GM12875 (cell line): ENCODE data around the gene TEDDM1.

Experiments used
- H3K4me3 ChIP-seq: one replicate; pipeline ENCODE4 v1.5.1; 2011; ENCODE audit warnings: low read depth, low read length, control low read depth
- TF ChIP-seq, protein P1 (sequence below): IDR thresholded peaks from 2 replicates; pipeline ENCODE4 v1.5.1; 2011; ENCODE audit warnings: low read depth, mild to moderate bottlenecking, control low read depth, inconsistent platforms, low read length, moderate library complexity, borderline replicate concordance; ENCODE audit not compliant: insufficient read depth

Gene TEDDM1

GRCh38 chr1:182387566-182387965 is 12.9 kb downstream of the TEDDM1 start:
- TF ChIP-seq, protein P1, sequence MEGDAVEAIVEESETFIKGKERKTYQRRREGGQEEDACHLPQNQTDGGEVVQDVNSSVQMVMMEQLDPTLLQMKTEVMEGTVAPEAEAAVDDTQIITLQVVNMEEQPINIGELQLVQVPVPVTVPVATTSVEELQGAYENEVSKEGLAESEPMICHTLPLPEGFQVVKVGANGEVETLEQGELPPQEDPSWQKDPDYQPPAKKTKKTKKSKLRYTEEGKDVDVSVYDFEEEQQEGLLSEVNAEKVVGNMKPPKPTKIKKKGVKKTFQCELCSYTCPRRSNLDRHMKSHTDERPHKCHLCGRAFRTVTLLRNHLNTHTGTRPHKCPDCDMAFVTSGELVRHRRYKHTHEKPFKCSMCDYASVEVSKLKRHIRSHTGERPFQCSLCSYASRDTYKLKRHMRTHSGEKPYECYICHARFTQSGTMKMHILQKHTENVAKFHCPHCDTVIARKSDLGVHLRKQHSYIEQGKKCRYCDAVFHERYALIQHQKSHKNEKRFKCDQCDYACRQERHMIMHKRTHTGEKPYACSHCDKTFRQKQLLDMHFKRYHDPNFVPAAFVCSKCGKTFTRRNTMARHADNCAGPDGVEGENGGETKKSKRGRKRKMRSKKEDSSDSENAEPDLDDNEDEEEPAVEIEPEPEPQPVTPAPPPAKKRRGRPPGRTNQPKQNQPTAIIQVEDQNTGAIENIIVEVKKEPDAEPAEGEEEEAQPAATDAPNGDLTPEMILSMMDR = no peak
- H3K4me3 ChIP-seq = no peak overlapping the region

- no peak overlapping the region for H3K4me3 ChIP-seq
- TF ChIP-seq, protein P1 = no peak
Measured at GRCh38 chr1:182386980-182387379, 13.5 kb downstream of the TEDDM1 start.

DNA sequence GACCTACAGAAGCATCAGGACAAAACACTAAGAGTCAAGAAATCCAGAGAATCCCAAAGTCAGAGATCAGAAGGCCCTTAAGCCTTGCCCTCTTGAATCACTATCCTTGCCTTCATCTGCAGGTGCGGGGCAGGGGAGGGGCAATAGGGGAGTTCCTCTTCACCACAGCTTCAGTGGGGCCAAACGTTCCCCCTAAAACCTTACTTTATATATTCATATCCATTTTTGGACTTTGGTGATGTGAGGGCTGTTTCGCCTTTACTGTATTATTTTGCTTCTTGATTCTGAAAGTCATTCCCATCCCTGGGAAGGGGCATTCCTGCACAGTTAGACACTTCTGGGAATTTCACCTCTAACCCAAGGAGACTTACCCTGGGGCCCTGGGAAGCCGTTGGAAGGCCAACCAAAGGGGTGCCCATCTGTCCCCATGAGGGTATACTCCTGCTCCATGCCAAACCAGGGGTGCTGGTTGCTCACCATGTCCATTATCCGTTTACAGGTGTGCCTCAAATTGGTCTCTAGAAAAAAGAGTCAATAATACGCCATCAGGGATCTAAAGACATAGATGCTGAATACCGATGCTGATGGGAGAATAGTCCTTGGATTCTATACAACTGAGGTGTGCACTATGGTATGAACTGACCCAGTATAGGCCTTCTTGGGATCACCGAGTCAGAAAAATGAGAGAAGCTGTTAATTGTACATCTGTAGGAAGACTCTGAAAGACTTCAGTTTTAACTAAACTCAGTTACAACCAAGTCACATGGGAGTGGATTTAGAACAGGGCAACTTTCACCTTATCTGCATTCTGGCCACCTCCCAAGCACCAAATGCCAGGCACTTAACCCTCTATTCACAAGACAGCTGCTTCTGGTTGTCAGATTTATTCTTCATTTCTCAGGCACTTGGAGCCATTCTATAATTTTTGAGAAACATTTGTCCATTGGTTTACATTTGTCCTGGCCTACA is 14.3 kb downstream of the TEDDM1 start:
- TF ChIP-seq, protein P1 = no peak
- no peak overlapping the region for H3K4me3 ChIP-seq

- TF ChIP-seq, protein P1 = no peak
Measured at GRCh38 chr1:182384387-182384960, 16.0 kb downstream of the TEDDM1 start.

GRCh38 chr1:182383934-182384333 is 16.5 kb downstream of the TEDDM1 start:
- TF ChIP-seq, protein P1 = no peak

More at GRCh38 chr1:182384387-182384960, 16.0 kb downstream of the TEDDM1 start:
- H3K4me3 ChIP-seq = no peak overlapping the region

DNA sequence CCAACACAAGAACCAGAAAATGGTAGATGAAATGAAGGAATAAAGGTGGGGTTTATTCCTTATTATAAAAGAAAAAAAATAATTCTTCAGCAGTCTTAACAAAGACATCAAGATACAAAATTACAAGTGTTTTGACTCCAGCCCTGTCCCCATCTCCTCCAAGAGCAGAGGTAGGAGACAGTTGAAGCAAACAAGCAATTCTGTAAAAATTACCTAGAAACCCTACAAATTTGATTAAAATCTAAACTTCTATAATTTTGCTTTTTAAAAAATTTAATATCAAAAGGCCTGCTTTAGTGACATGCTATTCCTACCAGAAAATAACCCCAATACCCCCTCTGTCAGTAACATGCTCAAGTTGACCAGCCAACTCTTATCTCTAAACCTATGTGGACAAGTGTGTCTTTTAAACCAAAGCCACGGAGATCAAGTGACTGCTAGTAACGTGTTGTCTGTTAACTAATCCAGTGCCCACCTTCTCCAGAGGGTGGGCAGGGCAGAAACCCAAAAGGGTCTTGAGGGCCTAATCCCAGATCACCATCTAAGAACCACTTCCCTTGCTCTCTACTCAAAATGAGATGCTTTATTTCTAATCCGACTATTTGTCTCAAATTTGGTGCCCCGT is 17.3 kb downstream of the TEDDM1 start:
- TF ChIP-seq, protein P1 = no peak
- no peak overlapping the region for H3K4me3 ChIP-seq

More at GRCh38 chr1:182383934-182384333, 16.5 kb downstream of the TEDDM1 start:
- no peak overlapping the region for H3K4me3 ChIP-seq
